Stimulated activated CD4-positive, alpha-beta T cell treated with anti-CD3 and anti-CD28 coated beads, Interleukin-2, amount 100 ng/mL, for 4 hours (primary cell): Measurements from ENCODE around the gene NUP85.
"Not testable (repeated sequence)": the region's sequence is repeated elsewhere in the genome, so short reads cannot be mapped to it uniquely, and the experiment has no call there.

Source experiments
- DNase-seq: peaks from one replicate; pipeline ENCODE4 v3.0.0-alpha.2; 2020; ENCODE audit warnings: low read depth

The NUP85 gene

GRCh38 chr17:75205037-75205792 lies at the start of gene NUP85:
TSS of gene NUP85 (plus strand) at chr17:75205679. CDS start at chr17:75205762, 83 bp downstream.
- peak; percentile 86 for DNase-seq

DNA sequence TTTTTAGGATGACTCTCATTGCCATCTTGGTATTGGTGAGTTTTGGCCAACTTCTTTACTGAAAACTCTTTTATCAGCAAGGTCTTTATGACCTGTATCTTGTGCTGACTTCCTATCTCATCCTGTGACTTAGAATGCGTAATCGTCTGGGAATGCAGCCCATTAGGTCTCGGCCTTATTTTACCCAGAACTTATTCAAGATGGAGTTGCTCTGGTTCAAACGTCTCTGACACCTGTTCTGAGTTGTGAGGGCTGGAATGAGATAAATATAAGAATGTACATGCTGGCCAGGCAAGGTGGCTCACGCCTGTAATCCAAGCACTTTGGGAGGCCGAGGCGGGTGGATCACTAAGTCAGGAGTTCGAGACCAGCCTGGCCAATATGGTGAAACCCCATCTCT lies 47.0 kb upstream of the NUP85 start:
- DNase-seq = not testable (repeated sequence)

- DNase-seq = no peak
These were observed 46.1 kb upstream of the NUP85 start for GRCh38 chr17:75159196-75160031.

GRCh38 chr17:75160211-75160610 lies 45.3 kb upstream of the NUP85 start:
- no peak for DNase-seq

DNA sequence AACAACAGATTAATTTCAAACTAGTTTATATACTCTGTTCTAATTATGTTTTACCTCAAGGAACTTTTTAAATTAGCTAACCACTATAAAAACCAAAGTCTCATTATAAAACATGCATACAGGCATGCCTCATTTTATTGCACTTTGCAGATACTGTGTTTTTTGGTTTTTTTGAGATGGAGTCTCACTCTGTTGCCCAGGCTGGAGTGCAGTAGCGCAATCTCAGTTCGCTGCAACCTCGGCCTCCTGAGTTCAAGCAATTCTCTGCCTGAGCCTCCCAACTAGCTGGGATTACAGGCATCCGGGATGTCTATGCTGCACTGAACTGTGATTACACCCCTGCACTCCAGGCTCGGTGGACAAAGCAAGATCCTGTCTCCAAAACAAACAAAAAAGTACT lies 42.4 kb upstream of the NUP85 start:
- DNase-seq = no peak

DNA sequence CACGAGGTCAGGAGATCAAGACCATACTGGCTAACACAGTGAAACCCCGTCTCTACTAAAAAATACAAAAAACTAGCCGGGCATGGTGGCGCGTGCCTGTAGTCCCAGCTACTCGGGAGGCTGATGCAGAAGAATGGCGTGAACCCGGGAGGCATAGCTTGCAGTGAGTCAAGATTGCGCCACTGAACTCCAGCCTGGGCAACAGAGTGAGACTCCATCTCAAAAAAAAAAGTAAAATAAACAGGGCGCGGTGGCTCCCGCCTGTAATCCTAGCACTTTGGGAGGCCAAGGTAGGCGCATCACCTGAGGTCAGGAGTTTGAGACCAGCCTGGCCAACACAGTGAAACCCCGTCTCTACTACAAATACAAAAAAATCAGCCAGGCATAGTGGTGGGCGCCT lies 40.9 kb upstream of the NUP85 start:
- DNase-seq = not testable (repeated sequence)

GRCh38 chr17:75168998-75169397 lies 36.5 kb upstream of the NUP85 start:
- DNase-seq = no peak

GRCh38 chr17:75173526-75173925 lies 32.0 kb upstream of the NUP85 start:
- no peak for DNase-seq

GRCh38 chr17:75174996-75175395 lies 30.5 kb upstream of the NUP85 start:
- no peak for DNase-seq

DNA sequence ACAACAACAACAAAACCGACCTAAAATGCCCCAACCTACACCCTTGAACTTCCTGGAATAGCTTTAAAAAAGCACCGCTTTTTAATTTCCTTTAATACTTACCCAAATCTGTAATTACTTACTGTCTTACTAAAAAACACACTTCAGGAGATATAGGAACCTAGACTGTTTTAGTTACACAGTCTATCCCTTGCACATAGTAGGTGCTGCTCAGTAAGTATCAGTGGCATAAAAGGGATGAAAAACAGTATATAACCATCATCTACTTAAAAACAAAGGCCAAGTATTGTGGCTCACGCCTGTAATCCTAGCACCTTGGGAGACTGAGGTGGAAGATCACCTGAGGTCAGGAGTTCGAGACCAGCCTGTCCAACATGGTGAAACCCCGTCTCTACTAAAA lies 28.9 kb upstream of the NUP85 start:
- DNase-seq = no peak

GRCh38 chr17:75178453-75178852 lies 27.0 kb upstream of the NUP85 start:
- no peak for DNase-seq

GRCh38 chr17:75181110-75181509 lies 24.4 kb upstream of the NUP85 start:
- no peak for DNase-seq

GRCh38 chr17:75181608-75182318 lies 23.7 kb upstream of the NUP85 start:
- DNase-seq = peak; percentile 13

DNA sequence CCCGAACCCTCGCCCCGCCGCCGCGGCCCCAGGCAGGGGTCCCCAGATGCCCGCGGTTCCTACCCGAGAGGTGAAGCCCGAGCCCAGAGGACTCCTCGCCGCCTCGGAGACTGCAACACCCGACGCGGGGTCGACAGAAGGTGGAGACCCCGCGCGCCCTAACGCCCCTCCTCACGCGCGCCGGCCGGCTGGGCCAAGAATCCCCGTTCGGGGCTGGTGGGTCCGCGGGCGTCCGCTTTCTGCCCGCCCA lies 23.2 kb upstream of the NUP85 start:
- DNase-seq = no peak

GRCh38 chr17:75182569-75183436 lies 22.7 kb upstream of the NUP85 start, which contains the start of gene SUMO2:
TSS of gene SUMO2 (minus strand) at chr17:75182959. CDS start at chr17:75182834, 125 bp downstream.
- peak; percentile 93 for DNase-seq

- no peak for DNase-seq
These were observed 21.2 kb upstream of the NUP85 start for GRCh38 chr17:75183999-75184884.

DNA sequence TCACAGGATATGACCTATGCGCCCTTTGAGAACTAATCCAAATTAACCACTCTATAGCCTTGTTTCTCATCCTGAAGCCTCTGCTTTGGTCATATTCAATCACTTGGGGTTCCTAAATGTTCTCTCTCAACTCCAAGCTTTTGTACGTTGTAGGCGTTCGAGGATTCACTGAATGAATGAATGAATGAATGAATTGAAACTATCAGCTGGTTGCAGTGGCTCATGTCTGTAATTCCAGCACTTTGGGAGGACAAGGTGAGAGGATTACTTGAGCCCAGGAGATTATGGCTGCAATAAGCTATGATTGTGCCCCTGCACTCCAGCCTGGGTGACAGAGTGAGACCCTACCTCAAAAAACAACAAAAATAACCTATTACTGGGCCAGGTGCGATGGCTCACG lies 16.9 kb upstream of the NUP85 start:
- DNase-seq = no peak

DNA sequence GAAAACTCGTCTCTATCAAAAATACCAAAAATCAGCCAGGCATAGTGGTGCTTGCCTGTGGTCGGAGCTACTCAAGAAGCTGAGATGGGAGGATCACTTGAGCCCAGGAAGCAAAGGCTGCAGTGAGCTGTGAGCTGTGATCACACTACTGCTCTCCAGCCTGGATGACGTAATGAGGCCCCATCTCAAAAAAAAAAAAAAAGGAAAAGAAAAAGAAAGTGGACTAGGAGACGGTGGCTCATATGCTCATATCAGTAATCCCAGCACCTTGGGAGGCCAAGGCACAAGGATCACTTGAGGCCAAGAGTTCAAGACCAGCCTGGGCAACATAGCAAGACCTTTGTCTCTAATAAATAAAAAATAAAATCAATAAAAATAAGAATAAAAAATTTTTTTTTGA lies 13.9 kb upstream of the NUP85 start:
- no peak for DNase-seq

- no peak for DNase-seq
These were observed 10.6 kb upstream of the NUP85 start for GRCh38 chr17:75194879-75195278.

DNA sequence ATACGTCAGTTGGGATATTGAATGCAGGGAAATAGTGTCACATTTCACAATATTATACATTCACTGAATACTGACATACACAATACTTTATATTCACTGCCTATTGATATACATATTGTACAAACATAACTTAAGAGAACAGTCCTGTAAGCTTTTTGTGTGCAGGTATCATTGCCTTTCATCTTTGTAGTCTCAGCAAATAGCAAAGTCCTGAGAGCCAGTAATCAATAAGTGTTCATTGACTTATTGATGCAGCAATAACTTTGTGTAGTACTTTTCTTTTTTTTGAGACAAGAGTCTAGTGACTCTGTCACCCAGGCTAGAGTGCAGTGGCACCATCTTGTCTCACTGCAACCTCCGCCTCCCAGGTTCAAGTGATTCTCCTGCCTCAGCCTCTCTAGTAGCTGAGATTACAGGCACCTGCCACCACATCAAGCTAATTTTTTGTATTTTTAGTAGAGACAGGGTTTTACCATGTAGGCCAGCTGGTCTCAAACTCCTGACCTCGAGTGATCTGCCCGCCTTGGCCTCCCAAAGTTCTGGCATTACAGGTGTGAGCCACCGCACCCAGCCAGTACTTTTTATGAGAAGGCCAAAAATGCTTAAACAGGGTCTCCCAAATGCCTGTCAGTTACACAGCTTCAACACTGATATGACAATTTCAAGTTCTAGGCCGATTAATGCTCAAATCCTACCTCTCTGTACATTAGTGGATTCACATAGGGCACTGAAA lies 5.4 kb upstream of the NUP85 start:
- no peak for DNase-seq
